ENCODE measurements around the gene ADM.

DNA sequence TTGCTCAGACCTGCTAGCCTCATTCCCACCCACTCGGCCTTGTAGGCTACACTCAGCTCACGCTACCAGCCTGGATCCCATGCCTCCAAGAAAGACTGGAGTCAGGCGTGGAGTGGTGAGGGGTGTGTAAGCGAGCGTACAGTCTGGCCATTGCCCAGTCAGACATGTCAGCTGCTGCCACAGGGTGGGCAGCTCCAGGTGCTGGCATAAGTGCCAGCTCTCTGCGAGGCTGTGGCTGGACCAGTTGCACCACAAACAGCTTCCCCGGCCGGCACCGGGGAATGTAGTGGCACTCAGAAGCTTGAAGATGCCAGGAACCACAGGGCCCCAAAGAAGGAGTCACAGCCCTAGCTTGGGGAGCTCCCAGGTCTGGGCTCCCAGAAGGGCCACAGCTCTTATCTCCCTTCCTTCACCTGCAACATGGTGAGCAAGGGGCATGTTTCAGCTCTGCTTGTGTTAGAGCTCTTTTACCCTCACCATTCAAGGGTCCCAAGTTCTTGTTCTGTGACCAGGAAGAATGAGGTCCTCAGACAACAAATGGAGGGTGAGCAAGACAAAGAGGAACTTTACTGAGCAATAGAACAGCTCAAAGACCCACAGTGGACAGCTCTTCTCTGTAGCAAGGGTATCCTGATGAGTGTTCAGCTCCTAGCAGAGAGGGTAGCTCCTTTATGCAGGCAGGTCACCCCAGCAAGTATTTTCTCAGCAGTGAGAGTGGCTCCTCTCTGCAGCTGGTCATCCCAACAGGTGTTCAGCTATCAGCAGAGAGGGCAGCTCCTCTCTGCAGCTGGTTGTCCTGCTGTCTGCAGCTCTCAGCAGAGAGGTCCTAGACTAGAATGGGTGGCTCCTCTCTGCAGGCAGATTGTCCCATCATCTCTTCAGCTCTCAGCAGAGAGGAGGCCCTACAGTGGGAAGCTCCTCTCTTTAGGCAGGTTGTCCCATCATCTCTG lies 16.8 kb upstream of the ADM start:
- TF ChIP-seq REST (IDR thresholded peaks at IDR 0.05) (no peak), CTCF (IDR thresholded peaks at IDR 0.05; ENCODE audit: low read depth, low read length, missing input control) (no peak), RAD21 (IDR thresholded peaks at IDR 0.05) (no peak)

All from liver (tissue), 3 donors.